ENCODE measurements around the gene MICALL2.

MICALL2 gene

DNA sequence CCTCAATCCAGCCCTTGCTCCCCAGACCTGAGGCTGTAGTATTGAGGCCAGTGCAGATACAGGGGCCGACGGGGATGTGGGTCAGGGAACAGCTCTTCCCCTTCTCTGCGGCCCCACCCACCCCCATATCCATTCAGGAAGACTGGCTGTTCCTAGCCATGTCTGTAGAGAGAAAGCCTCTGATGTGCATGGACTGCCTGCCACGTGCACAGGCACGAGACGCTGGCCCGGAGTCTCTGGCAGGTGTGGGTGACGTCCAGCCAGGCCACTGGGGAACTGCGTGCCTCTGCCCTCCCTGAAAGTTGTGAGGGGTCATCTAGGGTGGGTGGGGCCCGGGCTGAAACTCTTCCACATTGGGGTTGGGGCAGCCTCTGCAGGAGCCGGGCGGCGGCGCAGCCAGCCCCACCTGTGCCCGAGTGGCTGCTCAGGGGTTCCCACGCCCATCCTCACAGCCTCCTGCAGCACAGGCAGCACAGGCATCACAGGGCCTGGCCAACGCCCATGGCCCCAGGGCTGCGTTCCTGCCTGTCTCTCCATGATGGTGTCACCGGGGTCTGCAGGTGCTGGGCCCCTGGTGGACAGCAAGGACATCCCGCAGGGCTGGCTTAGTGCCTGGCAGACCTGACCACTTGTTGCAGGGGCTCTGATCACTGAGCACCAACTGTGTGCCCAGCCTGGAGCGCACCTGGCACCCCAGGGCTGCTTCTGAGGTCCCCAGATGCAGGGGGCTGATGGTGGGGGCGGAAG lies 27.5 kb downstream of the MICALL2 start:
- POLR2A ChIA-PET = no interaction called here

GRCh38 chr7:1431226-1431625 lies 28.0 kb downstream of the MICALL2 start:
- Histone ChIP-seq H3K36me3 (ENCODE audit: control insufficient read depth in 2 of 2, insufficient read depth in 1 of 2, low read length in 2 of 2) (no peaks in the 10 kb centered on the region), H3K4me3 (ENCODE audit: low read depth, low read length) (no peak overlapping the region), H3K27ac (ENCODE audit: extremely low read depth, low read depth, low read length) (no peak overlapping the region), H3K4me1 (ENCODE audit: control insufficient read depth, insufficient read depth, low read length) (no peaks in the 10 kb centered on the region), H3K9me3 (ENCODE audit: control insufficient read depth, insufficient read depth, low read depth, low read length) (no peaks in the 10 kb centered on the region)
- POLR2A ChIA-PET = no interaction called here
- TF ChIP-seq ZNF157 (tag by site-specific recombination; IDR thresholded peaks at IDR 0.05) = no peak
- no peak for TF ChIP-seq PBX3 (CRISPR knock-in tag; IDR thresholded peaks at IDR 0.05)
- no peak for TF ChIP-seq GFI1B (tag by site-specific recombination; IDR thresholded peaks at IDR 0.05)
- TF ChIP-seq ZNF548 (tag by site-specific recombination; IDR thresholded peaks at IDR 0.05) = no peak
- no peak for TF ChIP-seq ZNF660 (tag by site-specific recombination; IDR thresholded peaks at IDR 0.05)
- no peak for TF ChIP-seq EGR2 (tag by site-specific recombination; IDR thresholded peaks at IDR 0.05; ENCODE audit: low read depth)
- TF ChIP-seq ZNF24 (tag by site-specific recombination; IDR thresholded peaks at IDR 0.05) = no peak
- TF ChIP-seq ZNF677 (tag by site-specific recombination; IDR thresholded peaks at IDR 0.05) = no peak
- TF ChIP-seq ZNF239 (tag by site-specific recombination; IDR thresholded peaks at IDR 0.05) = no peak
- TF ChIP-seq ZNF214 (tag by site-specific recombination; IDR thresholded peaks at IDR 0.05; ENCODE audit: borderline replicate concordance) = no peak
- TF ChIP-seq ZNF416 (tag by site-specific recombination; IDR thresholded peaks at IDR 0.05) = no peak
- TF ChIP-seq ZNF174 (tag by site-specific recombination; IDR thresholded peaks at IDR 0.05) = no peak
- CTCF ChIA-PET = interaction anchor here (0.6 to 1.0 kb wide), 3 partner anchors 21 to 37 kb away, joined by 3 to 4 read pairs (median 4); no protein-coding TSS in a partner anchor

More for the DNA sequence above, 27.5 kb downstream of the MICALL2 start:
- Histone ChIP-seq H3K4me1 (ENCODE audit: control insufficient read depth, insufficient read depth, low read length) (no peaks in the 10 kb centered on the region), H3K27ac (ENCODE audit: extremely low read depth, low read depth, low read length) (no peak overlapping the region), H3K4me3 (ENCODE audit: low read depth, low read length) (no peak overlapping the region), H3K9me3 (ENCODE audit: control insufficient read depth, insufficient read depth, low read depth, low read length) (no peaks in the 10 kb centered on the region), H3K36me3 (ENCODE audit: control insufficient read depth in 2 of 2, insufficient read depth in 1 of 2, low read length in 2 of 2) (no peaks in the 10 kb centered on the region)
- CTCF ChIA-PET = interaction anchor here (0.5 to 1.9 kb wide), 22 partner anchors 9 to 319 kb away, joined by 3 to 10 read pairs (median 4); no protein-coding TSS in a partner anchor
- peak; percentile 36; the same call in 1 of the 2 replicates for TF ChIP-seq ZIC2 (tag by site-specific recombination; IDR thresholded peaks at IDR 0.05)
- no peak for TF ChIP-seq ZNF23 (tag by site-specific recombination; IDR thresholded peaks at IDR 0.05; ENCODE audit: borderline replicate concordance)
- TF ChIP-seq GLIS2 (tag by site-specific recombination; IDR thresholded peaks at IDR 0.05) = 0 out of 2 replicates have a peak, but pooled peaks have one; percentile 1
- peak; percentile 59; the same call in 1 of the 2 replicates for TF ChIP-seq SCRT1 (tag by site-specific recombination; IDR thresholded peaks at IDR 0.05; ENCODE audit: borderline replicate concordance)
- peak; percentile 96 for TF ChIP-seq SCRT2 (tag by site-specific recombination; IDR thresholded peaks at IDR 0.05)
- TF ChIP-seq ZNF274 (IDR thresholded peaks at IDR 0.05; ENCODE audit: low read length) = no peak
- no peak for TF ChIP-seq ZNF274 (tag by site-specific recombination; IDR thresholded peaks at IDR 0.05; ENCODE audit: borderline replicate concordance)
- TF ChIP-seq SALL2 (tag by site-specific recombination; IDR thresholded peaks at IDR 0.05; ENCODE audit: borderline replicate concordance) = no peak
- peak; percentile 64 for TF ChIP-seq KLF1 (tag by site-specific recombination; IDR thresholded peaks at IDR 0.05)

All from HEK293 (cell line).